Ovary (tissue), 9 donors: Measurements from ENCODE around the gene RGS9. TPM values are rescaled to one million over a fixed set of nuclear protein-coding genes. Genes with fewer than 3 reads are reported as not detected.

ENCODE experiments used
- DNase-seq, 5 donors: peaks; one replicate each; pipeline ENCODE4 v3.0.0-alpha.2; 2019 to 2020
- H3K27ac ChIP-seq, 2 donors: fragments of 200-600 bp; one replicate each; pipeline versions ENCODE4 v1.5.1 to v1.8.0; 2019 to 2022
- H3K27me3 ChIP-seq: fragments of 200-600 bp; one replicate; pipeline ENCODE4 v1.8.0; 2022
- H3K36me3 ChIP-seq: fragments of 200-600 bp; sonication (generic); one replicate; pipeline ENCODE4 v1.5.1; 2019
- H3K4me1 ChIP-seq: one replicate; pipeline ENCODE4 v1.8.1; 2013; ENCODE audit warnings: mild to moderate bottlenecking, moderate library complexity; ENCODE audit not compliant: insufficient read depth
- H3K4me3 ChIP-seq: fragments of 200-600 bp; sonication (generic); one replicate; pipeline ENCODE4 v1.5.1; 2017
- H3K9me3 ChIP-seq, 2 donors: fragments of 200-600 bp in 1 of 2; sonication (generic) in 1 of 2; one replicate each; pipeline versions ENCODE4 v1.5.1 to v1.8.1; 2013 to 2019; ENCODE audit warnings: mild to moderate bottlenecking in 1 of 2, moderate library complexity in 1 of 2
- CTCF ChIP-seq, 3 donors: fragments of 450-650 bp in 2 of 3; fragments of 200-600 bp in 1 of 3; IDR thresholded peaks; one replicate each; pipeline versions ENCODE4 v1.5.1 to v1.8.0; 2016 to 2022; ENCODE audit warnings: antibody characterized with exemption in 3 of 3, mild to moderate bottlenecking in 1 of 3
- EP300 ChIP-seq: sonication (generic); formaldehyde crosslinking; IDR thresholded peaks from one replicate; pipeline ENCODE4 v1.6.1; 2017; ENCODE audit warnings: antibody characterized with exemption
- POLR2A ChIP-seq: fragments of 450-650 bp; IDR thresholded peaks from one replicate; pipeline ENCODE4 v1.6.1; 2017; ENCODE audit warnings: antibody characterized with exemption, mild to moderate bottlenecking, moderate library complexity
- WGBS, 3 donors: extraction: QIAGEN DNeasy Blood & Tissue Kit in 1 of 3; methylation state at CpG; one replicate each; pipeline versions ENCODE4 v1.1.5 to v1.1.7; 2013 to 2017; 5-methylcytosine and 5-hydroxymethylcytosine counted together
- intact Hi-C, 4 donors: fragments of 100-400 bp; cut with DNase I; formaldehyde crosslinking; loops; one replicate each; pipeline versions ENCODE4 v1.11.0 to v1.15.1; 2022 to 2023
- polyA plus RNA-seq, 2 donors: library from polyadenylated mRNA; stranded (reverse); fragments of 200-250 nt in 1 of 2; fragments of 350-450 nt in 1 of 2; fragmentation: Illumina TruSeq in 1 of 2; extraction: RNeasy Lipid Tissue Mini Kit (QIAGEN cat#74804) in 1 of 2; gene quantifications; one replicate each; pipeline ENCODE4 v1.2.3, GENCODE V29; 2013 to 2014
- total RNA-seq, 7 donors: library from RNA; depleted of rRNA in 2 of 7; stranded (reverse); fragments of >200 nt in 2 of 7; fragmentation: NEBNext Ultra II Directional in 3 of 7; extraction: Animal tissue kit (Norgen Biotek cat#: 25700) in 3 of 7; gene quantifications; one replicate each; pipeline versions ENCODE4 v1.1.0 to v1.2.4, GENCODE V29; 2016 to 2023
- donor health status: DM: no; HTN: no; CAD: no; lungs with moderate emphysema.
- donor health status: DM: no; HTN: no; CAD: no.
- donor health status: Bipolar disorder and iron deficiency.
- donor health status: DM: yes; HTN: yes; CAD: no.
- donor health status: DM: no; HTN: no; CAD: no.
- donor health status: DM: yes; HTN: yes; CAD: no.

Gene RGS9
- total and polyA plus RNA-seq, 9 donors = 5.3 to 15.7 (median 9.1) TPM

GRCh38 chr17:65102788-65103187, 34.4 kb upstream of the RGS9 start:
- no peaks in the 10 kb centered on the region for H3K36me3 ChIP-seq
- peak overlapping the region in 1 of 2 donors; percentile 10 for H3K27ac ChIP-seq
- no peaks in the 10 kb centered on the region for H3K9me3 ChIP-seq
- 67 to 72% (median 70%) methylated on average over 5 of the region's 5 CpGs for WGBS, 3 donors
- peaks cover 5% of the 10 kb centered on the region for H3K4me1 ChIP-seq
- intact Hi-C loops = loop anchor here (5.0 to 10.0 kb wide), 4 partner anchors 45 to 138 kb away; partner anchors contain the start of gene GNA13 (in 2 of the 4)
- TF ChIP-seq POLR2A (no peak), EP300 (no peak), CTCF (IDR thresholded peaks at IDR 0.05) (no peak)
- H3K4me3 ChIP-seq = no peak overlapping the region
- no peaks in the 10 kb centered on the region for H3K27me3 ChIP-seq
- DNase-seq = no peak

GRCh38 chr17:65103431-65103830, 33.7 kb upstream of the RGS9 start:
- 62 to 86% (median 79%) methylated on average over 3 of the region's 3 CpGs for WGBS, 3 donors
- intact Hi-C loops = loop anchor here (5.0 to 10.0 kb wide), 4 partner anchors 46 to 139 kb away; partner anchors contain the start of gene GNA13 (in 2 of the 4)
- no peak for TF ChIP-seq POLR2A
- TF ChIP-seq EP300 = no peak
- no peak for TF ChIP-seq CTCF (IDR thresholded peaks at IDR 0.05)
- no peak for DNase-seq
- Histone ChIP-seq H3K36me3 (no peaks in the 10 kb centered on the region), H3K27me3 (no peaks in the 10 kb centered on the region), H3K9me3 (no peaks in the 10 kb centered on the region), H3K27ac (peak overlapping the region in 1 of 2 donors; percentile 10), H3K4me3 (no peak overlapping the region), H3K4me1 (peaks cover 5% of the 10 kb centered on the region)

GRCh38 chr17:65103896-65104295, 33.3 kb upstream of the RGS9 start:
- no peak overlapping the region for H3K27ac ChIP-seq
- no peaks in the 10 kb centered on the region for H3K9me3 ChIP-seq
- no peak overlapping the region for H3K4me3 ChIP-seq
- H3K36me3 ChIP-seq = no peaks in the 10 kb centered on the region
- no peak for DNase-seq
- intact Hi-C loops = loop anchor here (5.0 to 10.0 kb wide), 4 partner anchors 47 to 139 kb away; partner anchors contain the start of gene GNA13 (in 2 of the 4)
- peaks cover 5% of the 10 kb centered on the region for H3K4me1 ChIP-seq
- TF ChIP-seq POLR2A (no peak), CTCF (IDR thresholded peaks at IDR 0.05) (no peak), EP300 (no peak)
- H3K27me3 ChIP-seq = no peaks in the 10 kb centered on the region
- 83 to 90% (median 90%) methylated on average over 5 of the region's 5 CpGs for WGBS, 3 donors

GRCh38 chr17:65104541-65104940, 32.6 kb upstream of the RGS9 start:
- H3K27me3 ChIP-seq = no peaks in the 10 kb centered on the region
- H3K27ac ChIP-seq = peak overlapping the region in 1 of 2 donors; percentile 6
- peaks cover 5% of the 10 kb centered on the region for H3K4me1 ChIP-seq
- H3K4me3 ChIP-seq = no peak overlapping the region
- intact Hi-C loops = loop anchor here (5.0 to 10.0 kb wide), 4 partner anchors 47 to 140 kb away; partner anchors contain the start of gene GNA13 (in 2 of the 4)
- no peaks in the 10 kb centered on the region for H3K36me3 ChIP-seq
- TF ChIP-seq CTCF (IDR thresholded peaks at IDR 0.05) (no peak), EP300 (no peak), POLR2A (no peak)
- no peaks in the 10 kb centered on the region for H3K9me3 ChIP-seq
- no peak for DNase-seq
